GM12878 (cell line): ENCODE results near the gene WBP2NL. TPM values are rescaled to one million over a fixed set of nuclear protein-coding genes. Genes with fewer than 3 reads are reported as not detected.

Experiments used
- ATAC-seq: fragments of 200-7000 bp; cut with Tn5 transposase; 3 replicates; pipeline ENCODE4 v1.9.1; 2020; ENCODE audit warnings: mild to moderate bottlenecking, moderate library complexity
- BruUV-seq: library from RNA; stranded (reverse); fragments of 400-500 nt; replicated peaks from 2 replicates; lab custom pipeline; 2021; lab: Mats Ljungman, UMichigan
- CTCF ChIA-PET: fragments of 300-600 bp; sonication (Branson Sonifier 250); formaldehyde crosslinking; extraction: SDS; loops from one replicate; lab custom pipeline; 2021; ENCODE audit warnings: inconsistent platforms; lab: Yijun Ruan, JAX
- POLR2A ChIA-PET: fragments of 350-600 bp; formaldehyde crosslinking; extraction: SDS; loops from one replicate; lab custom pipeline; 2021; ENCODE audit warnings: inconsistent platforms; lab: Charles Lee
- RAD21 ChIA-PET: fragments of 300-600 bp; sonication (Branson Sonifier 250); formaldehyde crosslinking; loops from one replicate; lab custom pipeline; 2023; ENCODE audit warnings: antibody characterized with exemption; ENCODE audit not compliant: unreplicated experiment; lab: Charles Lee
- SMC1A ChIA-PET: fragments of 300-600 bp; sonication (Branson Sonifier 250); formaldehyde crosslinking; loops from one replicate; lab custom pipeline; 2023; ENCODE audit not compliant: unreplicated experiment, uncharacterized antibody; lab: Charles Lee
- DNase-seq: peaks from one replicate; pipeline ENCODE4 v3.0.0-alpha.2; 2011; ENCODE audit warnings: low read depth, low spot score
- FAIRE-seq: peaks from 3 replicates; lab custom pipeline; 2011; peaks lifted over from hg19 to GRCh38; lab: Jason Lieb, UNC
- H2AFZ ChIP-seq: 2 replicates; pipeline ENCODE4 v1.6.0; 2011; ENCODE audit warnings: low read depth, low read length, control low read depth; ENCODE audit not compliant: control insufficient read depth
- H3K27ac ChIP-seq: 2 replicates; pipeline ENCODE4 v1.5.1; 2011; ENCODE audit warnings: control low read depth; ENCODE audit not compliant: control insufficient read depth, insufficient read depth
- H3K27me3 ChIP-seq, 2 experiments: replicated peaks in 1 of 2; 2 replicates each; pipeline versions ENCODE4 v1.6.0 to v1.6.1; 2011; ENCODE audit warnings: low read length in 1 of 2; ENCODE audit not compliant: control insufficient read depth in 2 of 2, insufficient read depth in 2 of 2
- H3K36me3 ChIP-seq, 2 experiments: 2 replicates each; pipeline ENCODE4 v1.5.1; 2011; ENCODE audit warnings: low read length in 1 of 2; ENCODE audit not compliant: control insufficient read depth in 2 of 2, insufficient read depth in 2 of 2
- H3K4me1 ChIP-seq: 2 replicates; pipeline ENCODE4 v1.6.1; 2011; ENCODE audit warnings: mild to moderate bottlenecking, low read length, moderate library complexity, mixed read lengths; ENCODE audit not compliant: control insufficient read depth, insufficient read depth
- H3K4me2 ChIP-seq: 2 replicates; pipeline ENCODE4 v1.6.0; 2011; ENCODE audit warnings: control low read depth; ENCODE audit not compliant: control insufficient read depth, insufficient read depth
- H3K4me3 ChIP-seq: fragments of 200-600 bp; sonication (generic); 2 replicates; pipeline ENCODE4 v1.5.1; 2016
- H3K79me2 ChIP-seq: 2 replicates; pipeline ENCODE4 v1.6.0; 2011; ENCODE audit warnings: low read length; ENCODE audit not compliant: control insufficient read depth, insufficient read depth
- H3K9ac ChIP-seq: 2 replicates; pipeline ENCODE4 v1.8.0; 2011; ENCODE audit warnings: low read length, control low read depth, mixed read lengths; ENCODE audit not compliant: control insufficient read depth, insufficient read depth
- H3K9me3 ChIP-seq: replicated peaks from 3 replicates; pipeline ENCODE4 v1.5.1; 2011; ENCODE audit warnings: mild to moderate bottlenecking, low read length; ENCODE audit not compliant: control insufficient read depth, insufficient read depth
- H4K20me1 ChIP-seq: 2 replicates; pipeline ENCODE4 v1.6.0; 2011; ENCODE audit not compliant: control insufficient read depth, insufficient read depth
- IKZF1 ChIP-seq: fragments of 450-650 bp; conservative IDR thresholded peaks from 2 replicates; pipeline ENCODE4 v1.6.1; 2017; ENCODE audit warnings: antibody characterized with exemption, mild to moderate bottlenecking
- NR2F1 ChIP-seq: fragments of 450-650 bp; conservative IDR thresholded peaks from 2 replicates; pipeline ENCODE4 v1.6.1; 2017; ENCODE audit warnings: mild to moderate bottlenecking
- POLR2A ChIP-seq: IDR thresholded peaks from 2 replicates; pipeline ENCODE4 v1.6.1; 2011; ENCODE audit warnings: low read depth, mild to moderate bottlenecking, low read length
- RAD21 ChIP-seq: IDR thresholded peaks from 2 replicates; pipeline ENCODE4 v1.6.1; 2011; ENCODE audit warnings: mild to moderate bottlenecking, low read depth, low read length, moderate library complexity; ENCODE audit not compliant: insufficient read depth
- SP1 ChIP-seq: IDR thresholded peaks from one replicate; pipeline ENCODE4 v1.6.1; 2011; ENCODE audit warnings: low read depth, low read length
- TAF1 ChIP-seq: IDR thresholded peaks from 2 replicates; pipeline ENCODE4 v1.6.1; 2011; ENCODE audit warnings: mild to moderate bottlenecking, low read depth, low read length, borderline replicate concordance
- TCF12 ChIP-seq: IDR thresholded peaks from 2 replicates; pipeline ENCODE4 v1.6.1; 2011; ENCODE audit warnings: low read depth, mild to moderate bottlenecking, low read length
- YY1 ChIP-seq: IDR thresholded peaks from 2 replicates; pipeline ENCODE4 v1.6.1; 2011; ENCODE audit warnings: low read depth, mild to moderate bottlenecking, low read length
- ZNF384 ChIP-seq: IDR thresholded peaks from 2 replicates; pipeline ENCODE4 v1.6.1; 2012; ENCODE audit warnings: low read depth, mild to moderate bottlenecking, low read length, improper control_type of control experiment, borderline replicate concordance
- WGBS: methylation state at CpG from one replicate; pipeline ENCODE4 v1.1.6; 2016; ENCODE audit warnings: low lambda C conversion rate; ENCODE audit not compliant: insufficient replicate concordance, insufficient coverage; ENCODE audit errors: missing lambda C conversion rate; 5-methylcytosine and 5-hydroxymethylcytosine counted together
- in situ Hi-C: fragments of 300-500 bp; cut with MboI; formaldehyde crosslinking; loops from 9 replicates; pipeline ENCODE4 v1.14.3; 2018; ENCODE audit warnings: mixed read lengths
- intact Hi-C: fragments of 100-400 bp; cut with micrococcal nuclease; formaldehyde crosslinking; loops from one replicate; pipeline ENCODE4 v1.14.2; 2022; ENCODE audit not compliant: unreplicated experiment
- polyA plus RNA-seq, 11 experiments: library from polyadenylated mRNA; depleted of rRNA in 4 of 11; unstranded in 6 of 11; stranded (reverse) in 5 of 11; fragments of >200 nt; fragmentation: Nextera tagmentation in 4 of 11; fragmentation: Illumina TruSeq in 1 of 11; extraction: Ambion mirVana in 4 of 11; extraction: Trizol in 1 of 11; gene quantifications; 1 replicate in 1 of 11; 2 replicates in 10 of 11; pipeline versions ENCODE4 v1.2.1 to v1.2.3, GENCODE V29; 2011 to 2016; ENCODE audit warnings: inconsistent platforms in 2 of 11, missing spikeins in 2 of 11, low read depth in 1 of 11
- total RNA-seq, 4 experiments: library from RNA; depleted of rRNA in 3 of 4; stranded (reverse); fragments of >200 nt in 3 of 4; fragmentation: Illumina TruSeq in 1 of 4; extraction: Trizol in 1 of 4; gene quantifications; 2 replicates each; pipeline versions ENCODE4 v1.2.1 to v1.2.3, GENCODE V29; 2013 to 2021
- TF ChIP-seq, protein P1 (sequence below), 3 experiments: IDR thresholded peaks in 2 of 3; conservative IDR thresholded peaks in 1 of 3; 2 replicates each; pipeline ENCODE4 v1.5.1; 2011; ENCODE audit warnings: low read depth in 3 of 3, low read length in 3 of 3, mild to moderate bottlenecking in 3 of 3, control low read depth in 2 of 3, moderate library complexity in 2 of 3, inconsistent platforms in 1 of 3, mixed read lengths in 1 of 3; ENCODE audit not compliant: control insufficient read depth in 2 of 3, insufficient read depth in 1 of 3; ENCODE audit errors: extremely low read depth in 1 of 3
- TF ChIP-seq, protein P2 (sequence below): fragments of 450-650 bp; formaldehyde crosslinking; IDR thresholded peaks from 2 replicates; pipeline ENCODE4 v1.4.0; 2022; ENCODE audit warnings: mild to moderate bottlenecking, moderate library complexity

The WBP2NL gene
- total and polyA plus RNA-seq, 10 of the 15 experiments (the other 5 are each of a cell fraction or from before 2014, with no cell fraction given) = 0.46 to 1.9 (median 1.3) TPM

DNA sequence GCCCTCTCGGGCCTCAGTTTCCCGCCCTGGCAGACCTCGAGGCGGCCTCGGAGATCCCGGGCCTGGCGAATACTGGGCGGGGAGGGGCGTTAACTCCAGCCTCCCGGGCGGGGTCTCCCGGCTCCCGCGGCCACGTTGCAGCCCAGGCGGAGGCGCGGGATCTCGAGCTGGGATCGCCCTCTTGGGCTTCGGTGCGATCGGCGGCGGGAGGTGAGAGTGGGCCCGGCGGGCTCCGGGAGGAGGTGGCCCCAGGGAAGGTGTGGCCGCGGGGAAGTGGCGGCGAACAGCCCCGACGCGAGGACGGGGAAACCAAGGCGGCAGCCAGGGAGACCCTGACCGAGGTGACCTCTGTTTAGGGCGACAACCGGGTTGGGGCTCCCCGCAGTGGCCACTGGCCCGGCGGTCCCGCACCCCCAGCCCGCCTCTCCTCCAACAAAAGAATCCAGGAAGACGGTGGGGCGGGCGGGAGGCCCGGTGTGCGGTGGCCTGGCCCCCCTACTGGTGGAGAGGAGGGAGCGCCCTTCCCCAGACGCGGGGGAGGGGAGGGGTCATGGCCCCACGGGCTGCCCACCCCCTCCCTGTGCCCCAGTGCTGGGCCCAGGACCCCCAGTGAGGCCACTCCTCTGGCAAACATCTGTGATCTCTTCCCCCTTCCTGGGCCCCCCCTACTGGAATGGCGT lies 75.7 kb downstream of the WBP2NL start, which contains the start of gene PHETA2:
Gene PHETA2 (plus strand): TSS at position 117 of the 680 bp plus-strand sequence. CDS start 3,046 bp downstream, outside the sequence.
- SMC1A ChIA-PET = no interaction called here
- H3K4me1 ChIP-seq = peaks cover 22% of the 10 kb centered on the region

More for the DNA sequence above, 75.7 kb downstream of the WBP2NL start, which contains the start of gene PHETA2:
- BruUV-seq = no TSS peak
- Histone ChIP-seq H3K9ac (peak within 1 kb of the TSS; percentile 62), H3K4me2 (peak within 1 kb of the TSS; percentile 92), H3K36me3 (no peaks in the 10 kb centered on the region), H3K4me3 (peak within 1 kb of the TSS; percentile 59; the same call in 1 of the 2 replicates), H2AFZ (peak within 1 kb of the TSS; percentile 84), H3K27ac (peak within 1 kb of the TSS; percentile 59), H3K27me3 (no peaks in the 10 kb centered on the region), H4K20me1 (no peaks in the 10 kb centered on the region), H3K79me2 (peaks cover 8% of the 10 kb centered on the region), H3K9me3 (no peaks in the 10 kb centered on the region)
- ChIA-PET CTCF (no interaction called here), POLR2A (no interaction called here), RAD21 (no interaction called here)
- intact Hi-C loops (loop anchor here (5.0 kb wide), 1 partner anchor 107 kb away; the partner anchor contains the start of gene SEPTIN3), in situ Hi-C loops (no loop called here)
- FAIRE-seq (no peak), ATAC-seq (no peak), DNase-seq (no peak)
- TF ChIP-seq ZNF384 (no peak), RAD21 (peak; percentile 38), NR2F1 (peak; percentile 86), POLR2A (peak; percentile 68), TCF12 (0 out of 2 replicates have a peak, but pooled peaks have one; percentile 4), IKZF1 (peak; percentile 32; the same call in 1 of the 2 replicates), TAF1 (peak; percentile 45; the same call in 1 of the 2 replicates), YY1 (peak; percentile 38; the same call in 1 of the 2 replicates), SP1 (no peak)
- TF ChIP-seq, protein P1, sequence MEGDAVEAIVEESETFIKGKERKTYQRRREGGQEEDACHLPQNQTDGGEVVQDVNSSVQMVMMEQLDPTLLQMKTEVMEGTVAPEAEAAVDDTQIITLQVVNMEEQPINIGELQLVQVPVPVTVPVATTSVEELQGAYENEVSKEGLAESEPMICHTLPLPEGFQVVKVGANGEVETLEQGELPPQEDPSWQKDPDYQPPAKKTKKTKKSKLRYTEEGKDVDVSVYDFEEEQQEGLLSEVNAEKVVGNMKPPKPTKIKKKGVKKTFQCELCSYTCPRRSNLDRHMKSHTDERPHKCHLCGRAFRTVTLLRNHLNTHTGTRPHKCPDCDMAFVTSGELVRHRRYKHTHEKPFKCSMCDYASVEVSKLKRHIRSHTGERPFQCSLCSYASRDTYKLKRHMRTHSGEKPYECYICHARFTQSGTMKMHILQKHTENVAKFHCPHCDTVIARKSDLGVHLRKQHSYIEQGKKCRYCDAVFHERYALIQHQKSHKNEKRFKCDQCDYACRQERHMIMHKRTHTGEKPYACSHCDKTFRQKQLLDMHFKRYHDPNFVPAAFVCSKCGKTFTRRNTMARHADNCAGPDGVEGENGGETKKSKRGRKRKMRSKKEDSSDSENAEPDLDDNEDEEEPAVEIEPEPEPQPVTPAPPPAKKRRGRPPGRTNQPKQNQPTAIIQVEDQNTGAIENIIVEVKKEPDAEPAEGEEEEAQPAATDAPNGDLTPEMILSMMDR (IDR thresholded peaks at IDR 0.05 in 2 of 3, conservative IDR thresholded peaks at IDR 0.05 in 1 of 3; ENCODE audit: control insufficient read depth in 2 of 3, extremely low read depth in 1 of 3, insufficient read depth in 1 of 3, low read depth in 3 of 3, low read length in 3 of 3) = peak in 2 of 3 experiments; percentile 36 to 54; a peak in 4 of 6 replicates
- TF ChIP-seq, protein P2, sequence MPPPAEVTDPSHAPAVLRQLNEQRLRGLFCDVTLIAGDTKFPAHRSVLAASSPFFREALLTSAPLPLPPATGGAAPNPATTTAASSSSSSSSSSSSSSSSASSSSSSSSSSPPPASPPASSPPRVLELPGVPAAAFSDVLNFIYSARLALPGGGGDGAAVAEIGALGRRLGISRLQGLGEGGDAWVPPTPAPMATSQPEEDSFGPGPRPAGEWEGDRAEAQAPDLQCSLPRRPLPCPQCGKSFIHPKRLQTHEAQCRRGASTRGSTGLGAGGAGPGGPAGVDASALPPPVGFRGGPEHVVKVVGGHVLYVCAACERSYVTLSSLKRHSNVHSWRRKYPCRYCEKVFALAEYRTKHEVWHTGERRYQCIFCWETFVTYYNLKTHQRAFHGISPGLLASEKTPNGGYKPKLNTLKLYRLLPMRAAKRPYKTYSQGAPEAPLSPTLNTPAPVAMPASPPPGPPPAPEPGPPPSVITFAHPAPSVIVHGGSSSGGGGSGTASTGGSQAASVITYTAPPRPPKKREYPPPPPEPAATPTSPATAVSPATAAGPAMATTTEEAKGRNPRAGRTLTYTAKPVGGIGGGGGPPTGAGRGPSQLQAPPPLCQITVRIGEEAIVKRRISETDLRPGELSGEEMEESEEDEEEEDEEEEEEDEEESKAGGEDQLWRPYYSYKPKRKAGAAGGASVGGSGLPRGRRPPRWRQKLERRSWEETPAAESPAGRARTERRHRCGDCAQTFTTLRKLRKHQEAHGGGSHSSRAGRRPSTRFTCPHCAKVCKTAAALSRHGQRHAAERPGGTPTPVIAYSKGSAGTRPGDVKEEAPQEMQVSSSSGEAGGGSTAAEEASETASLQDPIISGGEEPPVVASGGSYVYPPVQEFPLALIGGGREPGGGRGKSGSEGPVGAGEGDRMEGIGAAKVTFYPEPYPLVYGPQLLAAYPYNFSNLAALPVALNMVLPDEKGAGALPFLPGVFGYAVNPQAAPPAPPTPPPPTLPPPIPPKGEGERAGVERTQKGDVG (CRISPR knock-in tag) = no peak
- 23% methylated on average over 44 of the region's 55 CpGs for WGBS
